Endodermal cell (in vitro differentiated cells): ENCODE results near the gene RFPL1. TPM values are rescaled to one million over a fixed set of nuclear protein-coding genes. Genes with fewer than 3 reads are reported as not detected.

Source experiments
- DNase-seq: peaks from one replicate; pipeline ENCODE4 v3.0.0-alpha.2; 2017
- H3K27ac ChIP-seq: 2 replicates; pipeline ENCODE4 v1.5.1; 2013; ENCODE audit warnings: mild to moderate bottlenecking, low read depth, low read length, moderate library complexity
- H3K27me3 ChIP-seq: 2 replicates; pipeline ENCODE4 v1.6.1; 2013; ENCODE audit warnings: mild to moderate bottlenecking, low read length, moderate library complexity; ENCODE audit not compliant: insufficient read depth, control insufficient read depth, poor library complexity, severe bottlenecking
- H3K36me3 ChIP-seq: 2 replicates; pipeline ENCODE4 v1.7.0; 2013; ENCODE audit warnings: mild to moderate bottlenecking, low read length, moderate library complexity; ENCODE audit not compliant: control insufficient read depth, insufficient read depth
- H3K4me1 ChIP-seq: one replicate; pipeline ENCODE4 v1.7.0; 2013; ENCODE audit warnings: low read length; ENCODE audit not compliant: control insufficient read depth, insufficient read depth
- H3K4me3 ChIP-seq: 2 replicates; pipeline ENCODE4 v1.5.1; 2013; ENCODE audit warnings: mild to moderate bottlenecking, low read length, moderate library complexity
- H3K9ac ChIP-seq: 2 replicates; pipeline ENCODE4 v1.6.1; 2013; ENCODE audit warnings: mild to moderate bottlenecking, low read length, moderate library complexity; ENCODE audit not compliant: poor library complexity, severe bottlenecking; ENCODE audit errors: extremely low read depth
- H3K9me3 ChIP-seq: 2 replicates; pipeline ENCODE4 v1.6.1; 2013; ENCODE audit warnings: mild to moderate bottlenecking, low read length, moderate library complexity; ENCODE audit not compliant: control insufficient read depth
- H3K27ac Mint-ChIP-seq: 2 replicates; pipeline ENCODE4 v1.8.0; 2020; ENCODE audit warnings: mixed read lengths
- H3K27me3 Mint-ChIP-seq: 2 replicates; pipeline ENCODE4 v1.8.0; 2021; ENCODE audit warnings: mild to moderate bottlenecking, mixed read lengths; ENCODE audit not compliant: insufficient read depth
- H3K36me3 Mint-ChIP-seq: 2 replicates; pipeline ENCODE4 v1.8.0; 2020; ENCODE audit warnings: low read depth, mixed read lengths
- H3K4me1 Mint-ChIP-seq: 2 replicates; pipeline ENCODE4 v1.8.0; 2020; ENCODE audit warnings: mixed read lengths
- H3K4me3 Mint-ChIP-seq: 2 replicates; pipeline ENCODE4 v1.8.0; 2020; ENCODE audit warnings: mild to moderate bottlenecking, moderate library complexity, mixed read lengths
- H3K9me3 Mint-ChIP-seq: 2 replicates; pipeline ENCODE4 v1.8.0; 2020; ENCODE audit warnings: mild to moderate bottlenecking, mixed read lengths
- WGBS, 2 experiments: methylation state at CpG; one replicate each; pipeline versions ENCODE4 v1.1.5 to v1.1.7; 2013; ENCODE audit warnings: missing lambda C conversion rate in 2 of 2, mixed read lengths in 1 of 2; ENCODE audit not compliant: insufficient coverage in 1 of 2, insufficient read length in 1 of 2; 5-methylcytosine and 5-hydroxymethylcytosine counted together
- total RNA-seq, 2 donors: library from RNA; stranded (reverse); fragmentation: NEBNext Ultra II Directional in 1 of 2; extraction: Animal tissue kit (Norgen Biotek cat#: 25700) in 1 of 2; gene quantifications; 2 replicates in 1 of 2; 3 replicates in 1 of 2; pipeline ENCODE4 v1.2.1, GENCODE V29; 2021
- TF ChIP-seq, protein P1 (sequence below): fragments of 200-600 bp; sonication (generic); conservative IDR thresholded peaks from 2 replicates; pipeline ENCODE4 v1.5.0; 2021; ENCODE audit warnings: antibody characterized with exemption, mild to moderate bottlenecking

Gene RFPL1
- total RNA-seq, 2 donors from 2014 or later, result not detected

DNA sequence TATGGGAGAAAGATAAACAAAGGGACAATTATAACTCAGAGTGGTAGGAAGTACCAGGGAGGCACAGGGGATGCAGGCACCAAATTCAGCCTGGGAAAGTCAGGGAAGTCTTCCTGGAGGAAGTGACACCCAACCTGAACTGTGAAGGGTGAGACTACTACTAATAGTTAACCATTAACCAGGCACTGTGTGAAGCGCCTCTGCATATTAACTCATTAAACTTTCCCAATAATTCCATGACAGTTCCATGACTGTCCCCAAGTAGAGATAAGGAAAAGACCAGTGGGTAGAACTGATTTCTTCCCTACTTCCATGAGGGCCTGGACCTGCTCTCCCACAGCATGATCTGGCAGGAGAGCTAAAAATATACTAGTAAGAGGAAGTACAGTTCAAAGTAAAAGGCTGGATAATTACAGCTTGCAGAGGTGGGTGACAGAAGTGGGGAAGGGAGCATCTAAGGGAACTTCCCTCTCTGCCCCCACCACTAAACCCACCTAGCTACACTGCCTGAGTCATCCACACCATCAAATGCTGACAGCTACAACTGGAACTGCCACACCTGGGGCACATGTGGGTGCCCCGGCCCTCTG, 45.3 kb upstream of the RFPL1 start:
- no peak overlapping the region for H3K27ac Mint-ChIP-seq

DNA sequence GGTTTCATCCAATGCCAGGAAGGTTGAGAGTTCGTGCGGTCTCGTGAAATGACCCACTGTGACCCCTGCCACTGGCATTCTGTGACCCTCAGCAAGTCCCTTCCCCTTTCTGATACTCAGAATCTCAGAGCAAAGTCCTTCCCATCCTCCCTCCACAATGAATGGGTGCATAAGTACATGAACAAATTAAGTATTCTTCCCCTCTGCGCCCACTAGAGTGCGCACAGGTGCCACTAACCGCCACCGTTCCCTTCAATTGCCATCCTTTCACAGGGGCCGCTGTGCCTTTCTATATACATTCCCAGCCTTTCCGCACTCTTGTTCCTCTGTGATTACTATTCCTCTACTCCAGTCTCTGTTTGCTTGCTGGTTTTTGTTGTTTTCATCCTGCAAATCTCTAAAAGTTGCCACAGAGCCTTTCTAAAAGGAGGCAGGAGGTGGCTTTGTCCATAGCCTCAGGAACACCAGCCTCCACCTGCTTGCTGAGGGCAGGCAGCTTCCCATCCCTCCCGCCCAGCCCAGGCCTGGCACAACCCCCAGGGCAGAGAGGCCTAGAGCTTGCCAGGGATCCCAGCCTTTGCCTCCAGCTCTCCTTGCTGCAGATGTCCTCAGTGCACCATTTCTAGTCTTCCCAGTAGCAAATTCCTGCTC, 43.3 kb upstream of the RFPL1 start:
- H3K4me1 ChIP-seq, result no peaks in the 10 kb centered on the region
- peak; percentile 89 for DNase-seq
- 10 to 21% methylated on average over 9 to 10 of the region's 10 CpGs for WGBS, 2 experiments
- TF ChIP-seq, protein P1, sequence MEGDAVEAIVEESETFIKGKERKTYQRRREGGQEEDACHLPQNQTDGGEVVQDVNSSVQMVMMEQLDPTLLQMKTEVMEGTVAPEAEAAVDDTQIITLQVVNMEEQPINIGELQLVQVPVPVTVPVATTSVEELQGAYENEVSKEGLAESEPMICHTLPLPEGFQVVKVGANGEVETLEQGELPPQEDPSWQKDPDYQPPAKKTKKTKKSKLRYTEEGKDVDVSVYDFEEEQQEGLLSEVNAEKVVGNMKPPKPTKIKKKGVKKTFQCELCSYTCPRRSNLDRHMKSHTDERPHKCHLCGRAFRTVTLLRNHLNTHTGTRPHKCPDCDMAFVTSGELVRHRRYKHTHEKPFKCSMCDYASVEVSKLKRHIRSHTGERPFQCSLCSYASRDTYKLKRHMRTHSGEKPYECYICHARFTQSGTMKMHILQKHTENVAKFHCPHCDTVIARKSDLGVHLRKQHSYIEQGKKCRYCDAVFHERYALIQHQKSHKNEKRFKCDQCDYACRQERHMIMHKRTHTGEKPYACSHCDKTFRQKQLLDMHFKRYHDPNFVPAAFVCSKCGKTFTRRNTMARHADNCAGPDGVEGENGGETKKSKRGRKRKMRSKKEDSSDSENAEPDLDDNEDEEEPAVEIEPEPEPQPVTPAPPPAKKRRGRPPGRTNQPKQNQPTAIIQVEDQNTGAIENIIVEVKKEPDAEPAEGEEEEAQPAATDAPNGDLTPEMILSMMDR, result peak; percentile 93
- no peaks in the 10 kb centered on the region for H3K27me3 ChIP-seq
- no peak overlapping the region for H3K4me3 Mint-ChIP-seq
- no peaks in the 10 kb centered on the region for H3K4me1 Mint-ChIP-seq
- no peaks in the 10 kb centered on the region for H3K9me3 Mint-ChIP-seq
- H3K27ac ChIP-seq, result no peak overlapping the region
- H3K9me3 ChIP-seq, result no peaks in the 10 kb centered on the region
- H3K27me3 Mint-ChIP-seq, result peaks cover 6% of the 10 kb centered on the region
- no peaks in the 10 kb centered on the region for H3K36me3 Mint-ChIP-seq
- H3K27ac Mint-ChIP-seq, result no peak overlapping the region
- no peak overlapping the region for H3K9ac ChIP-seq
- no peak overlapping the region for H3K4me3 ChIP-seq
- H3K36me3 ChIP-seq, result no peaks in the 10 kb centered on the region

More for the DNA sequence above, 45.3 kb upstream of the RFPL1 start:
- Histone ChIP-seq H3K9ac (no peak overlapping the region), H3K36me3 (no peaks in the 10 kb centered on the region), H3K4me3 (no peak overlapping the region), H3K9me3 (no peaks in the 10 kb centered on the region), H3K4me1 (no peaks in the 10 kb centered on the region), H3K27me3 (no peaks in the 10 kb centered on the region), H3K27ac (no peak overlapping the region)
- 69% methylated on average over 2 of the region's 2 CpGs; no CpG with 5 or more reads in 1 of the 2 experiments for WGBS, 2 experiments
- H3K4me3 Mint-ChIP-seq, result no peak overlapping the region
- DNase-seq, result peak; percentile 29
- peaks cover 6% of the 10 kb centered on the region for H3K27me3 Mint-ChIP-seq
- TF ChIP-seq, protein P1, result no peak
- H3K4me1 Mint-ChIP-seq, result peaks cover 2% of the 10 kb centered on the region
- H3K9me3 Mint-ChIP-seq, result no peaks in the 10 kb centered on the region
- no peaks in the 10 kb centered on the region for H3K36me3 Mint-ChIP-seq

DNA sequence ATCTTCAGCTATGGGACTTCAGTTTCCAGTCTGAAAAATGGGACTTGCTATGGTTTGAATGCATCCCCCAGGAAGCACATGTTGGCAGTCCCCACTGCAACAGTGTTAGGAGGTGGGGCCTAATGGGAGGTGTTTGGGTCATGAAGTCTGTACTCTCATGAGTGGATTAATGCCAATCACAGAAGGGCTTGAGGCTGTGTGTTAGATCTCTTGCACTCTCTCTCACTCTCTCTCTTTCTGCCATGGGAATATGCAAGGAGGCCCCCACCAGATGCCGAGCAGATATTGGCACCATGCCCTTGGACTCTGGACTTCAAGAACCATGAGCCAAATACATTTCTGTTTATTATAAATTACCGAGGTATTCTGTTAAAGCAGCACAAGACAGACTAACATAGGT, 42.3 kb upstream of the RFPL1 start:
- Mint-ChIP-seq H3K27me3 (peaks cover 6% of the 10 kb centered on the region), H3K4me1 (no peaks in the 10 kb centered on the region), H3K27ac (no peak overlapping the region), H3K36me3 (no peaks in the 10 kb centered on the region), H3K4me3 (no peak overlapping the region), H3K9me3 (no peaks in the 10 kb centered on the region)
- WGBS, 2 experiments, result 89 to 92% methylated on average over 2 of the region's 2 CpGs
- H3K27me3 ChIP-seq, result no peaks in the 10 kb centered on the region
- TF ChIP-seq, protein P1, result no peak
- H3K36me3 ChIP-seq, result no peaks in the 10 kb centered on the region
- no peak overlapping the region for H3K9ac ChIP-seq
- H3K9me3 ChIP-seq, result no peaks in the 10 kb centered on the region
- DNase-seq, result peak; percentile 23
- H3K4me3 ChIP-seq, result no peak overlapping the region
- no peak overlapping the region for H3K27ac ChIP-seq
- no peaks in the 10 kb centered on the region for H3K4me1 ChIP-seq
